Choroid plexus epithelial cell (primary cell): Measurements from ENCODE around the gene C16orf95.
"Not testable (repeated sequence)": the region's sequence is repeated elsewhere in the genome, so short reads cannot be mapped to it uniquely, and the experiment has no call there.

Experiments used
- DNase-seq: peaks from one replicate; pipeline ENCODE4 v3.0.0-alpha.2; 2010; ENCODE audit warnings: low read depth
- H3K4me3 ChIP-seq: 2 replicates; pipeline ENCODE4 v1.5.1; 2011; ENCODE audit warnings: low read depth, mild to moderate bottlenecking, control low read depth, low read length, moderate library complexity
- TF ChIP-seq, protein P1 (sequence below): conservative IDR thresholded peaks from 2 replicates; pipeline ENCODE4 v1.5.1; 2011; ENCODE audit warnings: low read depth, mild to moderate bottlenecking, control low read depth, inconsistent platforms, low read length, moderate library complexity

Gene C16orf95

DNA sequence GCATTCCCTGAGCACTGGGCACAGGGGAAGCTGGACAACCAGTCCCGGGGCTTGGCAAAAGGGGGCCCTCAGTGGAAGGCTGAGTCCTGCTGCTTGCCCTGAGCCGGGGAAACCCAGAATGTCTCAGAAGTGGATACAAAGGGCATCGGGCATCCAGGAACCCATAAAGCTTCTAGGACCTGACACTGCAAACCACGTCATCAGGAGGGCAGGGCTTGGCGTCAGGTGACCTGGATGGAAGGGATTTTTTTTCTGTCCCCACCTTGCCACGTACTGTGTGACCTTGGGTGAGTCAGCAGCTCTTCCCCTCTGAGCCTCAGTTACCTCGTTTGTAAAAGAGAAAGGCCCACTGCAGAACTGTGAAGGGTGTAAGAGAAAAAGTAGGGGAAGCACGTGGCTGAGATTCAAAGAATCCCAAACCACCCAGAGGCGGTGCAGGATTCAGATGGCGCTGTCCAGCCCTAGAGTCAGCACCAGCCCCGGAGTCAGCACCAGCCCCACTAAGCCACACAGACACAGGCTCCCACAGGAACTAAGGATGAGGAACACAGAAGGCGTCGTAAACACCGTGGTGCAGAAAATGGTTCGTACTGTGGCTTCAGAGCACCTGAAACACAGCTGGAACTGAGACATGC, 53.7 kb downstream of the C16orf95 start:
- TF ChIP-seq, protein P1, sequence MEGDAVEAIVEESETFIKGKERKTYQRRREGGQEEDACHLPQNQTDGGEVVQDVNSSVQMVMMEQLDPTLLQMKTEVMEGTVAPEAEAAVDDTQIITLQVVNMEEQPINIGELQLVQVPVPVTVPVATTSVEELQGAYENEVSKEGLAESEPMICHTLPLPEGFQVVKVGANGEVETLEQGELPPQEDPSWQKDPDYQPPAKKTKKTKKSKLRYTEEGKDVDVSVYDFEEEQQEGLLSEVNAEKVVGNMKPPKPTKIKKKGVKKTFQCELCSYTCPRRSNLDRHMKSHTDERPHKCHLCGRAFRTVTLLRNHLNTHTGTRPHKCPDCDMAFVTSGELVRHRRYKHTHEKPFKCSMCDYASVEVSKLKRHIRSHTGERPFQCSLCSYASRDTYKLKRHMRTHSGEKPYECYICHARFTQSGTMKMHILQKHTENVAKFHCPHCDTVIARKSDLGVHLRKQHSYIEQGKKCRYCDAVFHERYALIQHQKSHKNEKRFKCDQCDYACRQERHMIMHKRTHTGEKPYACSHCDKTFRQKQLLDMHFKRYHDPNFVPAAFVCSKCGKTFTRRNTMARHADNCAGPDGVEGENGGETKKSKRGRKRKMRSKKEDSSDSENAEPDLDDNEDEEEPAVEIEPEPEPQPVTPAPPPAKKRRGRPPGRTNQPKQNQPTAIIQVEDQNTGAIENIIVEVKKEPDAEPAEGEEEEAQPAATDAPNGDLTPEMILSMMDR = no peak
- DNase-seq = no peak
- no peak overlapping the region for H3K4me3 ChIP-seq

DNA sequence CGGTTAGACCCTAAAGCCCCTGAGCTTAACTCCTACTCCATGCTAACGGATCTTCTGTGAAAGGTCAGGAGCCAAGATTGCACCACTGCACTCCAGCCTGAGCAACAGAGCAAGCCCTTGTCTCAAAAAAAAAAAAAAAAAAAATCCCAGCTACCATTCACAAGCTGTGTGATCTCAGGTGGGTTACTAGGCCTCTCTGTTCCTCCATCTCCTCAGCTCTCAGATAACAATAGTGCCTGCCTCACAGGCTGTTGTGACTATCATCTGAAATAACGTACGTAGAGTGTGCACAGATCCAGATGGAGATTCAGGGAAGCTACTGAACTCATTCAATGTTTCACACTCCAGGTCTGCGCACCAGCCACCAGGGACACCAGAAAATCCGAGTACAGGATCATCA, 57.8 kb downstream of the C16orf95 start:
- TF ChIP-seq, protein P1 = no peak
- no peak for DNase-seq
- no peak overlapping the region for H3K4me3 ChIP-seq

DNA sequence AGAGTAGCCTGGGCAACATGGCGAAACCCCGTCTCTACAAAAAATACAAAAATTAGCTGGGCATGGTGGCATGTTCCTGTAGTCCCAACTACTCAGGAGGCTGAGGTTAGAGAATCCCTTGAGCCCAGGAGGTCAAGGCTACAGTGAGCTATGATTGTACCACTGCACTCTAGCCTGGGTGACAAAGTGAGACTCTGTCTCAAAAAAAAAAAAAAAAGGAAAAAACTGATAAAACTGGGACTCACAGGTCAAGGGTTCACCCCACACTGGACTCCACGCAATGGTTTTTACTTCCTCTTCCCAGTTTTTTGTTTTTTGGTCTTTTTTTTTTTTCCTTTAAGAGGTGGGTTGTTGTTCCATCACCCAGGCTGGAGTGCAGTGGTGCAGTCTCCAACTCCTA, 58.5 kb downstream of the C16orf95 start:
- H3K4me3 ChIP-seq, DNase-seq: not testable (repeated sequence)

DNA sequence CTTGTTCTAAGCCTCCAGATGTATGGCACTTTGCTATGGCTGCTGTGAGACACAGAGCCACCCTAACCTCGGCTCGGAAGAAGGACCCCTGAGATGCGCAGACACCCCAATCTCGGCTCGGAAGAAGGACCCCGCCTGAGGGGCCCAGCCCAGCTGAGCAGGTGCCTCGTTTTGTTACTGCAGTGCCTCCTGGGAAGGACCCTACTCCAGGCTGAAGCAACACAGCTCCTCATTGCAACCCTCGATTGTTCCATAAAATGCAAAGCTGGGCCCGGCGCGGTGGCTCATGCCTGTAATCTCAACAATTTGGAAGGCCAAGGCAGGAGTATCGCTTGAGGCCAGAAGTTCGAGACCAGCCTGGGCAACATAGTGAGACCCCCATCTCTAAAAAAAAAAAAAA, 61.3 kb downstream of the C16orf95 start:
- no peak for DNase-seq
- TF ChIP-seq, protein P1 = no peak
- no peak overlapping the region for H3K4me3 ChIP-seq

DNA sequence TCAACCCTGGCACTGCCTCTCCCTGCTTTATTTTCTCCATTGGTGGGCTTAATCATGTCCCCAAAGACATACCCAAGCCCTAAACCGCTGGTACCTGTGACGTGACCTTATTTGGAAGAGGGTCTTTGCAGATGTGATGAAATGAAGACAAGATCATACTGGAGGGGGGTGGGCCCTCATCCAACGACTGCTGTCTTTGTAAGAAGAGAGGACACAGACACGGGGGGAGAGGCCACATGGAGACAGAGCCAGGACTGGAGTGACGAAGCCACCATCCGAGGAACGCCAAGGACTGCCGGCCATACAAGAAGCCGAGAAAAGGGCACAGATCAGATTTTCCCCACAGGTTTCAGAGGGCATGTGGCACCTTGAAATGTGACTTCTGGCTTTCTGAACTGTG, 62.5 kb downstream of the C16orf95 start:
- DNase-seq = no peak
- TF ChIP-seq, protein P1 = no peak
- no peak overlapping the region for H3K4me3 ChIP-seq

DNA sequence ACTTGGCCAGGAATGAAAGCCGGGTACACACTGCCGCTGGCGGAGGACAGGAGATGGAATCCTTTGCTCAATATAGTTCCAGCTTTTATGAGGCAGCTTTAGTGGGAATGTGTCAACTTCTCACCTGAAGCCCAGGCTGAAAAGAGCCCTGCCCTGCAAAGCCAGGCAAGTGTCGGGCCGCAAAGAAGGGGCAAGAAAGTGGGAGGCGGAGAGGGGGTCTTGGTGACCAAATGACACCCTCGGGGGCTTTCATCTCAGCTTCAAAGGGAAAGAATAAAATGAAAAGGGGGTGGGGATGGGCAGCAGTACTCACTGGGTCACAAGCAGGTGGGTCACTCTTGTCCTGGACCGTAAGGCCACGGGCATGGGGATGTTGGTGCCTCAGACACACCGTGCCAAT, 62.9 kb downstream of the C16orf95 start:
- DNase-seq = no peak
- H3K4me3 ChIP-seq = no peak overlapping the region
- TF ChIP-seq, protein P1 = no peak

DNA sequence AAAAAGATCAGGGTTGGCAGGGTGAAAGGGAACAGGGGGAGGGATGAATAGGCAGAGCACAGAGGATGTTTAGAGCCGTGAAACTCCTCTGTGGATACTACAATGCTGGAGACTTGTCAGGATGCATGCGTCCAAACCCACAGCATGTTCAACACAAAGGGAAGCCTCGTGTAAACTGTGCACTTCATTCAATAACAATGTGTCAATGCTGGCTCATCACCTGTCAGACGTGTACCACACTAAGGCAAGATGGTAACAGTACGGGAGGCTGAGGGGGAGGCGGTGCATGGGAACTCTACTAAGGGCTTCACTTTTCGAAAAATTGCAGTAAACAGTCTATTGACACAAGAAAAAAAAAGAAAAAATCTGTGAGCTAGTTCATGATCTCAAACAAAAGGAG, 63.7 kb downstream of the C16orf95 start:
- TF ChIP-seq, protein P1 = no peak
- H3K4me3 ChIP-seq = no peak overlapping the region
- no peak for DNase-seq
